ENCODE results near the gene LMCD1.

DNA sequence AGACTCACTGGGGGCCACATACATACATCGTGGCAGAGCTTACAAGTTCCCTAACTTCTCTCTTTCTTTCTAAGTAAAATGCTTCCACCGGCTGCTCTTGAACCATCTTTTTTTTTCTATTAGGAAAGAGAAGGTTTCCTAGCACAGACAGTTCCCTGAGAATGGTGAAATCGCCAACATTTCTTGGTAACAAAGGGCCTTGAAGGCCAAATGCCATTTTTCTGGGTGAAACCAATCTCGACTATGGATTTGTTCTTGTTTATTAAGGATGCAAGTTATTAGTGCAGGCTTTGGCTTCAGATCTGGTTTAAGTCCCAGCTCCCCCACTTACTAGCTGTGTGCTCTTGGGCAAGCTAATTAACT lies 3.0 kb downstream of the LMCD1 start:
- TF ChIP-seq REST (IDR thresholded peaks at IDR 0.05; ENCODE audit: insufficient read depth in 1 of 2, low read depth in 2 of 2, low read length in 2 of 2), result no peak
- no peak for TF ChIP-seq POLR2AphosphoS5 (IDR thresholded peaks at IDR 0.05; ENCODE audit: low read depth, low read length)

Data from PFSK-1 (cell line).